Measurements from ENCODE around the gene OMA1.

DNA sequence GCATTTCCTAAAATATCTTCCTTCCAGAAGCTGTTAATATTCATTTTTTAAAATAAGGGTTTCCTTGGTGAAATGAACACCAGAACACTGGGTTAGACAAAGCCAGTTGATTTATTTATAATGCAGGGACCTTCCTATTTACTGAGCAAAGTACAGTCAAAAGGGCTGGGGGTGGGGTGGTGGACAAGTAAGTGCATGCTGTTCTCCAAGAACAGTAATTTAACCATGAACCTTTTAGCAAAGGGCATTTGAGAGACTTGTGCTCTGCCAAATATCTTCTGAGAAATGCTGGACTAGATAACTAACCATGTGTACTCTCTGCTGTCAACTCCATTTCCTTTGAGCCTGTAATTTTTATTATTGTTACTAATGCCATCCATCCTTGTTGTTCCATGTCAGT, 100.2 kb downstream of the OMA1 start:
- TF ChIP-seq, protein P1, sequence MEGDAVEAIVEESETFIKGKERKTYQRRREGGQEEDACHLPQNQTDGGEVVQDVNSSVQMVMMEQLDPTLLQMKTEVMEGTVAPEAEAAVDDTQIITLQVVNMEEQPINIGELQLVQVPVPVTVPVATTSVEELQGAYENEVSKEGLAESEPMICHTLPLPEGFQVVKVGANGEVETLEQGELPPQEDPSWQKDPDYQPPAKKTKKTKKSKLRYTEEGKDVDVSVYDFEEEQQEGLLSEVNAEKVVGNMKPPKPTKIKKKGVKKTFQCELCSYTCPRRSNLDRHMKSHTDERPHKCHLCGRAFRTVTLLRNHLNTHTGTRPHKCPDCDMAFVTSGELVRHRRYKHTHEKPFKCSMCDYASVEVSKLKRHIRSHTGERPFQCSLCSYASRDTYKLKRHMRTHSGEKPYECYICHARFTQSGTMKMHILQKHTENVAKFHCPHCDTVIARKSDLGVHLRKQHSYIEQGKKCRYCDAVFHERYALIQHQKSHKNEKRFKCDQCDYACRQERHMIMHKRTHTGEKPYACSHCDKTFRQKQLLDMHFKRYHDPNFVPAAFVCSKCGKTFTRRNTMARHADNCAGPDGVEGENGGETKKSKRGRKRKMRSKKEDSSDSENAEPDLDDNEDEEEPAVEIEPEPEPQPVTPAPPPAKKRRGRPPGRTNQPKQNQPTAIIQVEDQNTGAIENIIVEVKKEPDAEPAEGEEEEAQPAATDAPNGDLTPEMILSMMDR (IDR thresholded peaks at IDR 0.05) = no peak
- no peak for TF ChIP-seq POLR2A (IDR thresholded peaks at IDR 0.05)

Data from adrenal gland (tissue), 5 donors.